SK-N-MC (cell line): ENCODE results near the gene COL18A1.

Source experiments
- EZH2 ChIP-seq: fragments of 200-600 bp; sonication (generic); IDR thresholded peaks from one replicate; pipeline ENCODE4 v1.6.1; 2017; ENCODE audit warnings: antibody characterized with exemption
- FOXP2 ChIP-seq: optimal IDR thresholded peaks from 2 replicates; pipeline ENCODE3; 2011; ENCODE audit warnings: mild to moderate bottlenecking, moderate library complexity; ENCODE audit not compliant: insufficient read depth; ENCODE audit errors: extremely low read length, control extremely low read depth
- POLR2AphosphoS5 ChIP-seq: IDR thresholded peaks from 2 replicates; pipeline ENCODE4 v1.6.1; 2012; ENCODE audit warnings: mild to moderate bottlenecking, low read depth, low read length, borderline replicate concordance

GRCh38 chr21:45366931-45367401 is 38.0 kb upstream of the COL18A1 start:
- no peak for TF ChIP-seq POLR2AphosphoS5
- no peak for TF ChIP-seq EZH2
- no peak for TF ChIP-seq FOXP2
